AG04449 (cell line): Measurements from ENCODE around the gene SALL1.

Experiments used
- CTCF ChIA-PET: fragments of 350-600 bp; formaldehyde crosslinking; extraction: SDS; loops from one replicate; lab custom pipeline; 2021; ENCODE audit warnings: antibody characterized with exemption; lab: Yijun Ruan, JAX
- POLR2A ChIA-PET: fragments of 400-600, 350-600 bp; formaldehyde crosslinking; extraction: SDS; loops from one replicate; lab custom pipeline; 2020; ENCODE audit warnings: antibody characterized with exemption, inconsistent platforms; lab: Yijun Ruan, JAX
- DNase-seq: peaks from one replicate; pipeline ENCODE4 v3.0.0-alpha.2; 2010; ENCODE audit warnings: low read depth, low spot score
- H3K4me3 ChIP-seq: 2 replicates; pipeline ENCODE4 v1.5.1; 2011; ENCODE audit warnings: low read depth, mild to moderate bottlenecking, control low read depth, low read length
- CTCF ChIP-seq: IDR thresholded peaks from one replicate; pipeline ENCODE4 v1.5.1; 2011; ENCODE audit warnings: mild to moderate bottlenecking, moderate library complexity, low read length, control low read depth, inconsistent platforms; ENCODE audit not compliant: insufficient read depth; ENCODE audit errors: missing control alignments

Gene SALL1

GRCh38 chr16:51146256-51146924, 4.7 kb downstream of the SALL1 start:
- peak overlapping the region; percentile 39 for H3K4me3 ChIP-seq
- CTCF ChIA-PET, result interaction anchor here (0.6 to 5.8 kb wide), 8 partner anchors 11 to 836 kb away, joined by 3 to 57 read pairs (median 3); no protein-coding TSS in a partner anchor
- TF ChIP-seq CTCF, result peak; percentile 40
- POLR2A ChIA-PET, result no interaction called here
- DNase-seq, result no peak

- no peak for DNase-seq
- TF ChIP-seq CTCF, result no peak
- POLR2A ChIA-PET, result no interaction called here
- H3K4me3 ChIP-seq, result no peak overlapping the region
- CTCF ChIA-PET, result interaction anchor here (1.0 to 5.8 kb wide), 3 partner anchors 11 to 675 kb away, joined by 3 to 57 read pairs (median 4); no protein-coding TSS in a partner anchor
Observed at GRCh38 chr16:51144203-51144602, 6.9 kb downstream of the SALL1 start.

- no peak overlapping the region for H3K4me3 ChIP-seq
- DNase-seq, result no peak
- ChIA-PET POLR2A (no interaction called here), CTCF (interaction anchor here (5.8 kb wide), 1 partner anchor 619 kb away, joined by 57 read pairs; no protein-coding TSS in a partner anchor)
- no peak for TF ChIP-seq CTCF
Observed at GRCh38 chr16:51143196-51143977, 7.7 kb downstream of the SALL1 start.

- TF ChIP-seq CTCF, result no peak
- DNase-seq, result no peak
- CTCF ChIA-PET, result interaction anchor here (5.8 kb wide), 1 partner anchor 620 kb away, joined by 57 read pairs; no protein-coding TSS in a partner anchor
Observed at GRCh38 chr16:51141541-51141940, 9.5 kb downstream of the SALL1 start.

GRCh38 chr16:51141106-51141505, 10.0 kb downstream of the SALL1 start:
- no peak overlapping the region for H3K4me3 ChIP-seq
- CTCF ChIA-PET, result no interaction called here
- TF ChIP-seq CTCF, result no peak
- POLR2A ChIA-PET, result no interaction called here
- DNase-seq, result no peak

More at GRCh38 chr16:51141541-51141940, 9.5 kb downstream of the SALL1 start:
- no peak overlapping the region for H3K4me3 ChIP-seq
- POLR2A ChIA-PET, result no interaction called here

- DNase-seq, result no peak
- ChIA-PET CTCF (no interaction called here), POLR2A (no interaction called here)
- H3K4me3 ChIP-seq, result no peak overlapping the region
- TF ChIP-seq CTCF, result no peak
Observed at GRCh38 chr16:51140112-51140511, 11.0 kb downstream of the SALL1 start.
